NCI-H2029 treated with DMSO at 0.1 percent for 48 hours (cell line): ENCODE data around the gene CXADR.
"Not testable (repeated sequence)": the region's sequence is repeated elsewhere in the genome, so short reads cannot be mapped to it uniquely, and the experiment has no call there.

Source experiments
- DNase-seq: peaks from one replicate; lab custom pipeline; 2025; lab: John Stamatoyannopoulos, UW

CXADR gene

GRCh38 chr21:17502985-17503384 lies 9.9 kb upstream of the CXADR start:
- not testable (repeated sequence) for DNase-seq

DNA sequence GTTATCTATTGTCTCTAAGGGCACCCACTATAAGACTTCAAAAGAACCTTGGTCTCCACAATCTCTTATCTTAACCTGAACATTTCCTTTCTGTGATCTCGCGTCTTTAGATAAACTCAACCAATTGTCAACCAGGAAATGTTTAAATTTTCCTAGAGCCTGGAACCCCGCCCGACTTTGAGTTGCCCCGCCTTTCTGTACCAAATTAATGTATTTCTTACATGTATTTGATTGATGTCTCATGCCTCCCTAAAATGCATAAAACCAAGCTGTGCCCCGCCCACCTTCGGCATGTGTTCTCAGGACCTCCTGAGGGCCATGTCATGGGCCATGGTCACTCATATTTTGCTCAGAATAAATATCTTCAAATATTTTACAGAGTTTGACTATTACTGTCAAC lies 5.9 kb upstream of the CXADR start:
- no peak for DNase-seq

DNA sequence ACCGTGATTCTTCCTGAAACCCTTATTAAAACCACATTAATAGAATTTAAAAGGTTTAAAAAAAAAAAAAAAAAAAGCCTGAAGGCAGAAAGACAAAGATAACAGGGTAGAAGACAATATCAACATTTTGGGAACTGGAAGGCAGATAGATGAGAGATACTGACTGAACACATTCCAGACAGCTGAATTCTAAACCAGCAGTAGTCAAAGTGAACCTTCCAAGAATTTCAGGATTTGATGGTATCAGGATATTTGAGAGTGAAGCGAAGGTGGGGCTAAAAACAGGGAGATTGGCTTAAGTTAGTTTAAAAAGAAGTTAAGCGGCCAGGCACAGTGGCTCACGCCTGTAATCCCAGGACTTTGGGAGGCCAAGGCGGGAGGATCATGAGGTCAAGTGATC lies 5.3 kb upstream of the CXADR start:
- DNase-seq, result no peak

DNA sequence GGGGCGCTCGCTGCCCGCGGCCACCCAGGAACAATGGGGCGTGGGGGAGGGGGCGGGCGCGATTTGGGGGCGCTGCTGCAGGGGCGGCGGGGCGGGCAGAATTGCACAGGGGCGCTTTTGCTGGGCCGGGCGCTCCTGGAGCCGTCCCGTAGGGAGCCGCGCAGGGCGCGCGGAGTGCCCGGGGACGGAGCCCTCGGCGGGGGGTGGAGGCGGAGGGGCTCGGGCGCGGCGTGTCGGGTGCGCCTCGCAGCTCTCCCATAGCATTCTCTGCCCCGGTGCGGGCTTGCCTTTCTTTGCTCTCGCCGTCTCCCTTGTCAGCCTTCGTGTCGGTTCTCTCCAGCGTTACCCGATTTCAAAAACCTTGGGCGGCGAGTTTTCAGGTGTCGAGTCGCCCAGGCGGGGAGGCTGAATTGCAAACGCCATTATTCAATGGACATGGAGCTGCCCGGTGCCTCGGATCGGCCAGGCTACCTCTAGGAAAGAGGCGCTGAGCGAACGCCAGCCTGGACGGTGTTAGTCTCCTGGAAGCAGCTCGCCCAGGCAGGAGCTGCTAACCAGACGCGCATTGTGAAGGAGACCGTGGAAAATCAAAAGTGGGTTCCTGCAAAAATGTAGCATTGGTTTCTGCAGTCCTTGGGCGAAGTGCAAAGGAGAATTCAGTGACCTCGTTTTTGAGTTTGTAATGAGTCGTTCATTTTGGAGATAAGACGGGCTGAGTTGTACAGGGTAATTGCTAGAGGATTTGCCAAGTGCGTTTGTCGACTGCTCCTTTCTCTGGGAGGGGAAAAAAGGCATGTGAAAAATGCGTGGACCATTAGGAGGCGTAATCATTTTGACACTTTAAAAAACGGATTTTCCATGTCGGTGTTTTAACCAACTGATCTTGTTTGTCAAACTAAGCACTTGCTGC lies 626 bp downstream of the CXADR start:
- no peak for DNase-seq

- no peak for DNase-seq
These were observed 1.4 kb downstream of the CXADR start for GRCh38 chr21:17514124-17514845.

DNA sequence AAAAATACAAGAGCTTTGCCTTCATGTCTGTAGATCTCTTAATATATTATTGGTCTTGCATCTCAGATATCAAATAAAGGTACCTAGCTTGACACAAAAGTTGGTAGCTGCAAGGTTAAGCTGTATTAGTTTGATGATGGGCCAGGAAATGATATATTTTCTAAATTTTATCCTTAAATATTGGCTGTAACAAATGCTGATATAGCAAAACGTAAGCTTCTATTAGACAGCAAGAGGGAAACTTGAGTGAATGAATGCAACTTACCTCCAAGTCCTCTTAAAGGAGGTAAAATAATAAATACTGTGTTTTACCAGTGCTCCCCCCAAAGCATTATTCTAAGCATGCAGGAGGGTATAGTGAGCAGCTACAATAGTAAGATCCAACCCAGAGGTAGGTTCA lies 4.2 kb downstream of the CXADR start:
- not testable (repeated sequence) for DNase-seq

DNA sequence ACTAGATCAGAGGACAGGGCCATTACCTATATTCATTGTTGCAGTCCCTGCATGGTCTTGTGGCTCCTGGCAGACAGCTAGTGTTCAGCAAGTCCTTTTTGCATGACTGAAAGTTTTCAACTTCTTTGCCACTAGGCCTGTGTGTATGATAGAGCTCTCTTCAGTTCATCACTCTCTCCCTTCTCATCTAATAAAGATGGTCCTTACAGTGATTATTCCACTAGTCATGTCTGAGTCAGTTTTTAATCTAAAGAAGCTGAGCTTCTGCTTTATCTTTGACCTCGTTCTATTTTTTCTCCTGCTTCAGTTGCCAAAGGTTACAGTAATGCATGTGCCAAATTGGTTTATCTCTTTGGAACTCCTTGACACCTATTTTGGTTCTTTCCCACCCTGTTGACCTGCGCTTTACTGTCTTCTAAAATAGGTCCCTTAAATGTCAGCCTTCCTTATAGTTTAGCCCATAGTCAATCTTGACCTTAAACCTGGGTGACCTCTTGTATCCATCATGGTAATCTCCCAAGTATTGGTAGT lies 6.4 kb downstream of the CXADR start:
- no peak for DNase-seq

DNA sequence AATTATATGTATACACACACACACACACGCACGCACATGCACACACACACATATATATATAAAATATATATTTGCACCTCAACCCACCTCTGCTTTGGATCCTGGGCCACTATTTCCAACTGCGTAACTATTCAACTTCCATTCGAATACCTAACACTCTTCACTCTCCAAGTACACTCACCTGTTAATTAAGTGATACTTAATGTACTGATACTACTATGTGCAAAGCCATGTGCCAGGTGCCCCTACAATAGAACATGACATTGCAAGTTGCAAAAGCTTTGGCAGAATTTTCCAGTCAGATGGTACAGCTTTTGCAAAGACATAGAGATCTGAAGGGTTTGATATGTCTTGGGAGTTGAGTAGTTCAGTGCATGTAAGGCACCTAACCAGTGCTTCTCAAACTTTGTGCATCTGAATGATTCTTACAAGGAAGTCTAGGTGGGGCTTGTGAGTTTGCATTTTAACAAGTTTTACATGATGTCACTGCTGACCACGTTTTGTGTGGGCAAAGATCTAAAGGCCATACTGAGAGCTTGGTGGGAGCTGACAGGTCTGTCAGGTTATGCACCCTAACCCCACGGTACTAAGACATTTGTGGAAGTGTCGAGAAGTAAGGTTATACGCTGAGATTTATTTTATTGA lies 7.2 kb downstream of the CXADR start:
- DNase-seq, result no peak

- no peak for DNase-seq
These were observed 10.2 kb downstream of the CXADR start for GRCh38 chr21:17523007-17523451.

GRCh38 chr21:17523979-17524494 lies 11.2 kb downstream of the CXADR start:
- not testable (repeated sequence) for DNase-seq

- no peak for DNase-seq
These were observed 11.8 kb downstream of the CXADR start for GRCh38 chr21:17524635-17525034.

DNA sequence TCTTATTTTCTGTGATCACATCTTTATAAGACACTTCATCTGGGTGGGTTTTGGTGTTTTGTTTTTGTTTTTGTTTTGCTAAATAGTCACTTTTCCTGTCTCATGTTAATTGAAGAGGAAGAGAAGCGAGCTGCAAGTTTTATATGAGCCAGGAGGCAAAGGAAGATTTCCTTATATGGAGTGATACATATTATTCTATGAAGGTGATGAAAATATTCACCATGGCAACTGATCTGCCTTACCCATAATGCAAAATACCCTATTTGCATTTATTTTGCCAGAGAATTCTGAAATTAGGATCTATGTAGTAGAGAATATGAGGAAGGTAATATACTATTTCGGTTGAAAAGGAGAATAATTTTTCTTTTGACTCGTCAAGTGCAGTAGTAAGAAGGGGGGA lies 13.9 kb downstream of the CXADR start:
- DNase-seq, result no peak

DNA sequence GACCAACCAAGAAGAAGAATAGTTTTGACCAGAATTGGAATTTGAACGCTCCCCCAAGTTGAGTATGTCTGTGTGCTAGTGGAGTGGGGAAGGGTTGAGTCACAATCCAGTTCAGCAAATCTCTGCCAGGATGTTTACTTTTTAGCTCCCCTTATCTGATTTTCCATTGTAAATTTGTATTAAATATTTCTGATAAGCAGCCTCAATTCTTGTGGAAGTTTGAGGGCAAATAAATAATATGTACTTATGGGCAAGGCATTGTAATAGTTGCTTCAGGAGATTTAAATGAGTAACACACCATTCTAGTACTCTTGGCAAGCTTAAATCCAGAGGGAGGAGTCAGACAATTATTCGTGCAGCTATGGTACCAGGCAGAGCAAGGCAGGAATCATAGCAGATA lies 14.4 kb downstream of the CXADR start:
- DNase-seq, result no peak

DNA sequence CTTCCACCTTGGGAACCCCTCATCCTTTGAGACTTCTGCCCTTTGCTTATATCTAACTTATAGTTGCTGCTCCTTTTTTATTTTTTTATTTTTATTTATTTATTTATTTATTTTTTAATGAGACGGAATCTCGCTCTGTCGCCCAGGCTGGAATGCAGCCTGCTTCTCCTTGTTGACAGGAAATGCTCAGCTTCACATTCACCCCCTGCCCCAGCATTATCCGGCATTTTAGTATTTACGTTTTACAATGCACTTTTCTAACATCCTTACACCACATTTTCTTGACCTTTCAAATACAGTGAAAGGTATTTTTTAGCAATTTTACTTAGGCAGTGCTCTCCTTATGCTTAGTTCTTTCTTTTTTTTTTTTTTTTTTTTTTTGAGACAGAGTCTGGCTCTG lies 14.9 kb downstream of the CXADR start:
- no peak for DNase-seq

GRCh38 chr21:17529648-17530047 lies 16.8 kb downstream of the CXADR start:
- no peak for DNase-seq

GRCh38 chr21:17532292-17532691 lies 19.4 kb downstream of the CXADR start:
- DNase-seq, result no peak

DNA sequence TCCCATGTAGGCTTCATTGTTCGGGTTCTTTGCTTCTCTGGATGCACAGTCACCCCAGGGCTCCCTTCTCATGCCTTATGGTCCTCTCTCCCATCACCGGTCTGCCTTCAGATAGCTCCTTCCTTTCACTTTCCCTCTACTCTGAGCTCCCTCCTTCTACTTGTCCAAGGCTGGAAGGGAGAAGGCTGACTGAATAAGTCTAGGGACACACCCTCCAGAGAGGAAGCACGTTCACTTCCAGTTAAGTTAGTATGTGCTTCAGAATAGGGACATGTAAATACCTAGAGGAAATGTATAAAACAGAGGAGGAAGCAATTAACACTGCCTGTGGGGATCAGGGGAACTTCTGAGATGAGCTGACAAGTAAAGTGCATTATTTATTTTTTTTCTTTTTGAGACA lies 23.5 kb downstream of the CXADR start:
- no peak for DNase-seq

- DNase-seq, result no peak
These were observed 24.5 kb downstream of the CXADR start for GRCh38 chr21:17537299-17537698.

GRCh38 chr21:17538576-17538975 lies 25.7 kb downstream of the CXADR start:
- no peak for DNase-seq

DNA sequence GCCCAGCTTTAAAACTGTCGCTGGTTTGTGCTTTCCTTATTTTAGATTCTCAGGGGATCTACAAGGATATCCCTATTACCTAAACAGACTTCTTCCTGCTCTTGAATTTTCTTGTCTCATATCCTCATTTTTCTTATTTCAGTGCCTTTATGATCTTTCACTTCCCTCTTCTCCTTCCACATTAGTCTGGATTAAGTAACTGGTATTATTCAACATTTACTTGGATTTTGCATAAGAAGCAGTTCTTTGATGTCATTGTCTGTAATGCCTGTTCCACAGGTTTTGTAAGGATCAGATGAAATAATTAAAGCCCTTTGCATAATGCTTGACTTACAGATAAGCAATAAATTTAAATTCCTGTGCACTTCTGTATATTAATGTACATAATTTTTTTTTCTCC lies 26.5 kb downstream of the CXADR start:
- no peak for DNase-seq

DNA sequence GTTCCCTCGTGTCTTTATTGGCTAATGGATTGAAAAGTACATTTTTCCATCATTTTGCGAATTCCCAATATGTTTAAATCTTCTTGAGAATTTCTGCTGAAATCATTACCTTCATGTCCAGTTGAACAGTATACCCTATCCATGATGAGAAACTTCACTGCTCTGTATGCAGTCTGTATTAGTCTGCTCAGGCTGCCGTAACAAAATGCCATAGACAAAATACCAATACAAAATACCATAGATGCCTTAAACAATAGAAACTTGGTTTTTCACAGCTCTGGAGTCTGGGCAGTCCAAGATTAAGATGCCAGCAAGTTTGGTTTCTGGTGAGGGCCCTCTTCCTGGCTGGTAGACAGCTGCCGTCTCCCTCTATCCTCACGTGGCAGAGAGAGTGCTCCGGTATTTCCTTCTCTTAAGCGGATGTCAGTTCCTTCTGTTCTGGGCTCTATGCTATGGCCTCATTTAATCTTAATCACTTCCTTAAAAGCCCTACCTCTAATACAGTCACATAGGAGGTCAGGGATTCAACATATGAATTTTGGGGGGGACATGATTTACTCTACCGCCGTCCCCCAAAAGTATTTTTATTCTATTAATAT lies 27.0 kb downstream of the CXADR start:
- DNase-seq, result no peak

DNA sequence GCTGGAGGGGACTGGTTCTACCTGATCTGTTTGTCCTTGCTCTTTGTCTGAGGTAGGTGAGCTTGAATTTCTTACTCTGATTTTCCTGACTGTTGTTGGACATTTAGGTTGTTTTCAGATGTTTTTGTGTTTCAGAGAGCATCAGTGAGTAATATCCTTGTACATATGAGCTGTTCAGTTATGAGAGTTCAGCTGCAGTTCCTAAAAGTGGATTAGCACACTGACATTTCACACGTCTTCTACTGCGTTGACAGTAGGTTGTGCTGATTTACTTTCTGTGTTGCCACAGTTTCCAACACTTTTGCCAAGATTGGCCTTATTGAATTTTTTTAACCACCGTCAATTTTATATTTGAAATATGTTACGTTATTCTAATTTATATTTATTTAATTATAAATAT lies 27.7 kb downstream of the CXADR start:
- DNase-seq, result no peak
